ENCODE results near the gene TENT4A.

TENT4A gene

GRCh38 chr5:6754766-6755165, 41.5 kb downstream of the TENT4A start:
- no peak overlapping the region for H3K4me3 ChIP-seq (ENCODE audit: low read depth, low read length)
- POLR2A ChIA-PET, result no interaction called here
- TF ChIP-seq CTCF (IDR thresholded peaks at IDR 0.05; ENCODE audit: insufficient read depth, low read length, missing control alignments), result no peak
- CTCF ChIA-PET, result interaction anchor here (1.5 kb wide), 1 partner anchor 9 kb away, joined by 5 read pairs; no protein-coding TSS in a partner anchor
- DNase-seq (ENCODE audit: low read depth, low spot score), result no peak

- ChIA-PET POLR2A (no interaction called here), CTCF (interaction anchor here (0.7 to 1.5 kb wide), 2 partner anchors 9 to 131 kb away, joined by 3 to 5 read pairs; no protein-coding TSS in a partner anchor)
- no peak for TF ChIP-seq CTCF (IDR thresholded peaks at IDR 0.05; ENCODE audit: insufficient read depth, low read length, missing control alignments)
- DNase-seq (ENCODE audit: low read depth, low spot score), result no peak
- no peak overlapping the region for H3K4me3 ChIP-seq (ENCODE audit: low read depth, low read length)
These were observed 42.3 kb downstream of the TENT4A start for GRCh38 chr5:6755519-6755918.

GRCh38 chr5:6755941-6756340, 42.7 kb downstream of the TENT4A start:
- DNase-seq (ENCODE audit: low read depth, low spot score), result no peak
- TF ChIP-seq CTCF (IDR thresholded peaks at IDR 0.05; ENCODE audit: insufficient read depth, low read length, missing control alignments), result no peak
- no peak overlapping the region for H3K4me3 ChIP-seq (ENCODE audit: low read depth, low read length)
- POLR2A ChIA-PET, result no interaction called here
- CTCF ChIA-PET, result interaction anchor here (0.7 to 1.5 kb wide), 2 partner anchors 10 to 131 kb away, joined by 3 to 5 read pairs; no protein-coding TSS in a partner anchor

- POLR2A ChIA-PET, result no interaction called here
- DNase-seq (ENCODE audit: low read depth, low spot score), result no peak
- no peak for TF ChIP-seq CTCF (IDR thresholded peaks at IDR 0.05; ENCODE audit: insufficient read depth, low read length, missing control alignments)
- no peak overlapping the region for H3K4me3 ChIP-seq (ENCODE audit: low read depth, low read length)
- CTCF ChIA-PET, result no interaction called here
These were observed 44.3 kb downstream of the TENT4A start for GRCh38 chr5:6757414-6757969.

- no peak overlapping the region for H3K4me3 ChIP-seq (ENCODE audit: low read depth, low read length)
- ChIA-PET CTCF (no interaction called here), POLR2A (interaction anchor here (0.6 kb wide), 1 partner anchor 23 kb away, joined by 4 read pairs; no protein-coding TSS in a partner anchor)
- no peak for DNase-seq (ENCODE audit: low read depth, low spot score)
- TF ChIP-seq CTCF (IDR thresholded peaks at IDR 0.05; ENCODE audit: insufficient read depth, low read length, missing control alignments), result no peak
These were observed 45.0 kb downstream of the TENT4A start for GRCh38 chr5:6758236-6758635.

GRCh38 chr5:6758706-6759105, 45.5 kb downstream of the TENT4A start:
- ChIA-PET POLR2A (interaction anchor here (0.6 kb wide), 1 partner anchor 23 kb away, joined by 4 read pairs; no protein-coding TSS in a partner anchor), CTCF (no interaction called here)
- TF ChIP-seq CTCF (IDR thresholded peaks at IDR 0.05; ENCODE audit: insufficient read depth, low read length, missing control alignments), result no peak
- no peak overlapping the region for H3K4me3 ChIP-seq (ENCODE audit: low read depth, low read length)
- DNase-seq (ENCODE audit: low read depth, low spot score), result no peak
